ENCODE measurements around the gene MSI2. TPM values are rescaled to one million over a fixed set of nuclear protein-coding genes. Genes with fewer than 3 reads are reported as not detected.

MSI2 gene
- total and polyA plus RNA-seq, 2 donors (not counting 1 experiment from before 2014, with no cell fraction given), result 16.1 to 196 TPM

- H3K27ac ChIP-seq (ENCODE audit: low read length in 2 of 2), result no peak overlapping the region
- no peak overlapping the region for H3K4me3 ChIP-seq (ENCODE audit: control extremely low read depth in 1 of 5, extremely low read depth in 1 of 5, insufficient read depth in 1 of 5, low read depth in 2 of 5, low read length in 4 of 5)
- Mint-ChIP-seq H3K27ac (no peak overlapping the region), H3K9me3 (ENCODE audit: insufficient read depth) (no peaks in the 10 kb centered on the region), H3K4me1 (peaks cover 23% of the 10 kb centered on the region), H3K4me3 (no peak overlapping the region), H3K27me3 (no peaks in the 10 kb centered on the region)
- no peak overlapping the region for H3K9ac ChIP-seq (ENCODE audit: low read length)
- H3K36me3 ChIP-seq (replicated peaks in 1 of 2; ENCODE audit: control extremely low read depth in 1 of 2, control insufficient read depth in 1 of 2, extremely low read depth in 1 of 2, insufficient read depth in 2 of 2, low read length in 1 of 2), result peaks cover 0 to 11% of the 10 kb centered on the region in 2 experiments
- WGBS (ENCODE audit: insufficient coverage), result 90% methylated on average over 2 of the region's 4 CpGs
- no peaks in the 10 kb centered on the region for H3K27me3 ChIP-seq (replicated peaks in 1 of 4; ENCODE audit: control extremely low read depth in 1 of 4, control insufficient read depth in 3 of 4, insufficient read depth in 4 of 4, low read length in 3 of 4)
- TF ChIP-seq EZH2 (IDR thresholded peaks at IDR 0.05; ENCODE audit: borderline replicate concordance, insufficient read depth, low read depth, low read length, poor library complexity, severe bottlenecking), result no peak
- TF ChIP-seq, protein P1, sequence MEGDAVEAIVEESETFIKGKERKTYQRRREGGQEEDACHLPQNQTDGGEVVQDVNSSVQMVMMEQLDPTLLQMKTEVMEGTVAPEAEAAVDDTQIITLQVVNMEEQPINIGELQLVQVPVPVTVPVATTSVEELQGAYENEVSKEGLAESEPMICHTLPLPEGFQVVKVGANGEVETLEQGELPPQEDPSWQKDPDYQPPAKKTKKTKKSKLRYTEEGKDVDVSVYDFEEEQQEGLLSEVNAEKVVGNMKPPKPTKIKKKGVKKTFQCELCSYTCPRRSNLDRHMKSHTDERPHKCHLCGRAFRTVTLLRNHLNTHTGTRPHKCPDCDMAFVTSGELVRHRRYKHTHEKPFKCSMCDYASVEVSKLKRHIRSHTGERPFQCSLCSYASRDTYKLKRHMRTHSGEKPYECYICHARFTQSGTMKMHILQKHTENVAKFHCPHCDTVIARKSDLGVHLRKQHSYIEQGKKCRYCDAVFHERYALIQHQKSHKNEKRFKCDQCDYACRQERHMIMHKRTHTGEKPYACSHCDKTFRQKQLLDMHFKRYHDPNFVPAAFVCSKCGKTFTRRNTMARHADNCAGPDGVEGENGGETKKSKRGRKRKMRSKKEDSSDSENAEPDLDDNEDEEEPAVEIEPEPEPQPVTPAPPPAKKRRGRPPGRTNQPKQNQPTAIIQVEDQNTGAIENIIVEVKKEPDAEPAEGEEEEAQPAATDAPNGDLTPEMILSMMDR (IDR thresholded peaks at IDR 0.05), result no peak
- intact Hi-C loops (cut with micrococcal nuclease), result no loop called here
- H2AFZ ChIP-seq (ENCODE audit: insufficient read depth, low read depth, low read length, poor library complexity, severe bottlenecking), result no peak overlapping the region
- H3K4me2 ChIP-seq (replicated peaks; ENCODE audit: low read depth, low read length, poor library complexity, severe bottlenecking), result no peak overlapping the region
- peaks cover 78% of the 10 kb centered on the region for H3K79me2 ChIP-seq (ENCODE audit: control insufficient read depth, insufficient read depth, low read length)
- H3K4me1 ChIP-seq (ENCODE audit: control insufficient read depth in 2 of 2, insufficient read depth in 2 of 2, low read length in 2 of 2), result peaks cover 13 to 16% of the 10 kb centered on the region in 2 donors
- H4K20me1 ChIP-seq (ENCODE audit: control insufficient read depth, insufficient read depth, low read length, poor library complexity, severe bottlenecking), result peaks cover 66% of the 10 kb centered on the region
- ChIA-PET CTCF (interaction anchor here (1.6 kb wide), 1 partner anchor 329 kb away, joined by 3 read pairs; no protein-coding TSS in a partner anchor), POLR2A (no interaction called here)
- DNase-seq, result no peak
- H3K9me3 ChIP-seq (ENCODE audit: control extremely low read depth in 1 of 3, control insufficient read depth in 2 of 3, insufficient read depth in 1 of 3, low read length in 2 of 3), result no peaks in the 10 kb centered on the region
- ATAC-seq (ENCODE audit: low read depth), result no peak
Observed at GRCh38 chr17:57342963-57343589, 86.8 kb downstream of the MSI2 start.

DNA sequence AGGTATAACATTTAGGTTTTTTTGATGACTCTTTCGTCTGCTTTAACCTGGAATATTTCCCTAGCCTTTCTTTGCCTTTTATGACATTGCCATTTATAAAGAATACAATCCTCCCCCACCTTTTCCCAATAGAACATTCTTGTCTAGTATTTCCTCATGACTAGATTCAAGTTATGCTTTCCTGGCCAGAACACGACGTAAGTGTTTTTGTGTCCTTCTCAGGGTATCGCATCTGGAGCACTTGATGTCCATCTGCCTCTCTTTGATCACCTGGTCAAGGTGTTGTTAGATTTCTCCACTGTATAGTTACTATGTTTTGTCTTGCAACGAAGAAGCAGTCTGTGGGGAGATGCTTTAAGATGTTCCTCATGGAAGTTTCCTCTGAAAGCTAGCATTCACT is 87.4 kb downstream of the MSI2 start:
- Histone ChIP-seq H3K79me2 (ENCODE audit: control insufficient read depth, insufficient read depth, low read length) (peaks cover 84% of the 10 kb centered on the region), H2AFZ (ENCODE audit: insufficient read depth, low read depth, low read length, poor library complexity, severe bottlenecking) (no peak overlapping the region), H3K9me3 (ENCODE audit: control extremely low read depth in 1 of 3, control insufficient read depth in 2 of 3, insufficient read depth in 1 of 3, low read length in 2 of 3) (no peaks in the 10 kb centered on the region), H3K27me3 (replicated peaks in 1 of 4; ENCODE audit: control extremely low read depth in 1 of 4, control insufficient read depth in 3 of 4, insufficient read depth in 4 of 4, low read length in 3 of 4) (no peaks in the 10 kb centered on the region), H3K4me3 (ENCODE audit: control extremely low read depth in 1 of 5, extremely low read depth in 1 of 5, insufficient read depth in 1 of 5, low read depth in 2 of 5, low read length in 4 of 5) (no peak overlapping the region), H3K9ac (ENCODE audit: low read length) (no peak overlapping the region), H3K4me2 (replicated peaks; ENCODE audit: low read depth, low read length, poor library complexity, severe bottlenecking) (no peak overlapping the region), H3K36me3 (replicated peaks in 1 of 2; ENCODE audit: control extremely low read depth in 1 of 2, control insufficient read depth in 1 of 2, extremely low read depth in 1 of 2, insufficient read depth in 2 of 2, low read length in 1 of 2) (peaks cover 0 to 13% of the 10 kb centered on the region in 2 experiments), H3K4me1 (ENCODE audit: control insufficient read depth in 2 of 2, insufficient read depth in 2 of 2, low read length in 2 of 2) (peaks cover 7 to 10% of the 10 kb centered on the region in 2 donors), H3K27ac (ENCODE audit: low read length in 2 of 2) (no peak overlapping the region), H4K20me1 (ENCODE audit: control insufficient read depth, insufficient read depth, low read length, poor library complexity, severe bottlenecking) (peaks cover 60% of the 10 kb centered on the region)
- Mint-ChIP-seq H3K4me3 (no peak overlapping the region), H3K4me1 (peaks cover 17% of the 10 kb centered on the region), H3K27ac (no peak overlapping the region), H3K27me3 (no peaks in the 10 kb centered on the region), H3K9me3 (ENCODE audit: insufficient read depth) (no peaks in the 10 kb centered on the region)
- no peak for ATAC-seq (ENCODE audit: low read depth)
- CTCF ChIA-PET, result no interaction called here
- intact Hi-C loops (cut with micrococcal nuclease), result no loop called here
- WGBS (ENCODE audit: insufficient coverage), result 100% methylated on average over 4 of the region's 5 CpGs
- no peak for DNase-seq
- POLR2A ChIA-PET, result no interaction called here
- TF ChIP-seq, protein P1 (IDR thresholded peaks at IDR 0.05), result no peak
- no peak for TF ChIP-seq EZH2 (IDR thresholded peaks at IDR 0.05; ENCODE audit: borderline replicate concordance, insufficient read depth, low read depth, low read length, poor library complexity, severe bottlenecking)

Data from B cell (primary cell).